CD4-positive, alpha-beta T cell treated with Interleukin-12 subunit alpha and Interleukin-12 subunit beta, for 1 hour (primary cell): ENCODE data around the gene TMUB1.

Source experiments
- DNase-seq: peaks from one replicate; pipeline ENCODE4 v3.0.0-alpha.2; 2020

Gene TMUB1

DNA sequence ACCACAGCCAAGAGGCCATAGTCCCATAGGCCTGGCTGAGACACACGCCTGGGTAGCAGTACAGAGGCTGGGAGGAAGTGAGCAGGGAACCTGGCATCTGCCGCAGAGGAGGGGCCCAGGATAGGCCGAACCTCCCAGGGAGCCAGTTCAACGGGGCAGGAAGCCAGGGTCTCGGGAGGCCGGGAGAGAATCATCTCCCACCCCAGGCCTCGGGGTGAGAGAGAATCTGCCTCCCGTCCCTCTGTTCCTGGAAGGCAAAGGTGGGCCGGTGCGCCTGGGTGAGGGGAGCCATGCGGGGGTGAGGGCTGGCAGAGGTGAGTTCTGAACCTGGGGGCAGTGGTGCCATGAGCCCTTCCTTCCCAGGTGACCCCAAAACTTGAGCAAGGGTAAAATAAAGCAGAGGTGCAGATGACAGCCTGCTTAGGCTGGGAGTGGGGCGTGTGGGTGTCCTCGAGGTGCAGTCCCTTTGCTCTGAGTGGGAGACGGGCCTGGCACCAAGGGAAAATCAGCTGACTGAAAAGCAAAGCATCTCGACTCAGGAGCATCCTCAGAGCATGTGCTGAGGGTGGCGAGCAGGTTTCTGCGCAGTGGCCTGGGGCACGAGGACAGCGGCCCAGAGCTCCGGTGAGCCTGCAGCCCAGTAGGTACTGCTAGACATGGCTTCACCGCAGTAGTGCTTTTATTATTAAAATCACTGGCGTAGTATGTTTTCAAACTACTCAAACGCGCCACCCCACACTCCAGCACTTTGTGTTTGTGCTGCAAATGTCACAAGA is 18.5 kb upstream of the TMUB1 start:
- no peak for DNase-seq

DNA sequence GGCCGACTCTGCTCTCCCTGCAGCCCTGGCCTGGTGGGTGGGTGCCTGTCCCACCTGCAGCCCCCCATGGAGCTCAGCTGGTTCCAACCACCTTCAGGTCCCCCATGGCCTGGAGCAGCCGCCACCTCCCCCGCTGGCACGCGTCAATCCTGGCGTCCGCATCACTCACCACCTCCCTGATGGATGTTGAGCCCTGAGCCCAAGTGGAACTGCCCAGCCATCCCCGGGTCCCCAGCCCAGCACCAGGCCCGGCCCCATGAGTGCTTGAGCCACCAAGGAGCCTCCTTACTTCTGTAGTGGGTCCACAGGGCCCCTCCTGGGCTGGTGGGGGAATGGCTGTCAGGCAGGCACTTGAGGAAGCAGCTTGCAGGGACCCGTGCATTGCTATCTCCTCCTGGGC is 17.6 kb upstream of the TMUB1 start:
- DNase-seq: no peak

DNA sequence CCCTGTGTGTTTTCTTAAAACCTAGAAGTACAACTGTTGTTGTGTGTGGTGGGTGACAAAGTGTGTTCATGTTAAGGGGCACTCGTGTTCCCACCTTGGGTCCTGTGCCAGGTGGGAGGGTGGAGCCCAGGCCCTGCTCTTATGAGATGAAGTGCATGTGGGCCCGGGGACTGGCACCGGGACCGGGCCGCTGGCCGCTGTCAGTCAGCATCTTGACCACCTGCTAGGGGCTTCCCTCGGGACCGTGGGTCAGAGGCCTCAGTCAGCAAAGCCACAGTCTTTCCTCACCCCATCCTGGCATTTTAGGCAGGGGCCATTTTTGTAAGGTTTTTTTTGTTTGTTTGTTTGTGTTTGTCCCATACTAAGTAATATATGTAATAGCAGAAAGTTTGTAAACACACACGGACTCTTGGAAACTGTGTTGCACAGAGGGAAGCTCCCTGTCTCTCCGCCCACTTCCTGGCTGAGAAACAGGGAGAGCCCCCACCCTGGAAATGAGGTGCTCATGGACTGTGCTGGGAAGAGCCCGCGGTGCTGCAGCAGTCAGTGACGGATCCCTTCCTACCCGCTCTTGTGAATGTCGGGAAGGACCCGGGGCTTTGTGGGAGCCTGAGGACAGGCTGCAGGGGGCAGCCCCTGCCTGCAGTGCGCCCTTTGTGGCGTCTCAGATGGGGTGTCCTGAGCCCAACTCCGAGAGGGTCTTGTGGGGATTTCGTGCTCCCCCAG is 16.4 kb upstream of the TMUB1 start:
- DNase-seq: no peak

DNA sequence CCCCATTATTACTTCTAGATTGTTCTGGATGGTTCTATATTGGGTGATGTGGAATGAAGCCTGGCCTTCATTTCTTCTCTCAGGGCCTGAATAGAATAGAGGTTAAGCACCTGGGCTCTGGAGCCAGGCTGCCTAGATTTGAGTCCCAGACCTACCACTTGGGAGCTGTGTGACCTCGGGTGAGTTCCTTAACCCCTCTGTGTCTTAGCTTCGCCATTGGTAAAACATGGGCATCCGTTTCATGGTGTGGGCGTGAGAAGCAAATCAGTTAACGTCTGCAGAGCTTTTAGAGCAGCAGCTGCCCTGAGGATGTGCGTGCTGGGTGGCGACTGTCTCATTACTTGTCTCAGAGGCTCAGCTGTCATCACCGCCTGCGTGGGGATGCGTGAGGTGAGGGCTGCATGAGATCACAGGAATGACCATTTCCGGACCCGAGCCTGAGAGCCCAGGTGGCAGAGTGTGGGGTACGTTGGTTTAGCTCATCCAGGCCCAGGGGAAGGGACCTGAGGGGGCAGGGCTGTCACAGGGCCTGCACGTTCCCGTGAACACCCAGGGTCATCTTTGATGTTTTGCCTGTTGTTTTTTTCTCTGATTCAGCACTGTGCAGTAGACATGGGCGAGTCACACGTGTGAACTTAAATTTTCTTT is 12.7 kb upstream of the TMUB1 start:
- DNase-seq: no peak

DNA sequence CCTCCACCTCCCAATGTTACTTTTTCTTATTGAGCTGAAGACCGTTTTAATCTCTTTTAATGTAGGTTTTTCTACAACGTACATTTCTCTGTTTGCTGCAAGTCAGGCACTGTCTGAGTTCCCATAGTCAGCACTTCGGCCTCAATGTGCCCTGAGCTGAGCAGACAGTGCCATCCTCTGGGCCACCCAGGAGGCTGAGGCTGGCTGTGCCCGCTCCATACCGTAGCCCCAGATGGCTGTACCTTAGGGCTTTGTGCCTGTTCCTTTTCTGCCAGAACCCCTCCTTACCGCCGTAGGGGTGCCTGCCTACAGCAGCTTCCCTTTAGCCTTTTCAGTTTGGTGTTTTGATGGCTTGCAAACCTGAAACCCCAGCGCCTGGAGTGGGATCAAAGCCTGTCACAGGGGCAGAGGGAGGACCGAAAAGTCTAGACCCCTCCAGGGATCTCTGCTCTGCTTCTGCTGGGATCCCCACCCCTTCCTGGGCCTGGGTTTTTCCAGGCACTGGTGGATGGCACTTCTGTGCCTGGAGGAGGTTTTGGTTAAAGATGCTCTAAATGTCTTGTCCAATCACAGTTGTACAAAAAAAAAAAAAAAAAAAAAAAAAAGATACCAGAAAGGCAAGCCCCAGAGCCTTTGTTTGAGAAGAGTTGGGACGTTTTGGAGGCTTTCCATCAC is 12.0 kb upstream of the TMUB1 start:
- DNase-seq: no peak

DNA sequence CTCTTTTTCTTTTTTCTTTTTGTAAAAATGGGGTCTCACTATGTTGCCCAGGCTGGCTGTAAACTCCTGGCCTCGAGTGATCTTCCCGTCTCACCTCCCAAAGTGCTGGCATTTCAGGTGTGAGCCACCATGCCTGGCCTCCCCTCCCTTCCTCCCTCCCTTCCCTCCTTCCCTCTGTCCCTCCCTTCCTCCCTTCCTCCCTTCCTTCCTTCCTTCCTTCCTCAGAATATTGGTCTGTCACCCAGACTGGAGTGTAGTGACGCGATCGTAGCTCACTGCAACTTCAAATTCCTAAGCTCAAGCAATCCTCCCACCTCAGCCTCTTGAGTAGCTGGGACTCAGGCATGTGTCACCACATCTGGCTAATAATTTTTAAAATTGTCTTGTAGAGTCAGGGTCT is 11.4 kb upstream of the TMUB1 start:
- no peak for DNase-seq

DNA sequence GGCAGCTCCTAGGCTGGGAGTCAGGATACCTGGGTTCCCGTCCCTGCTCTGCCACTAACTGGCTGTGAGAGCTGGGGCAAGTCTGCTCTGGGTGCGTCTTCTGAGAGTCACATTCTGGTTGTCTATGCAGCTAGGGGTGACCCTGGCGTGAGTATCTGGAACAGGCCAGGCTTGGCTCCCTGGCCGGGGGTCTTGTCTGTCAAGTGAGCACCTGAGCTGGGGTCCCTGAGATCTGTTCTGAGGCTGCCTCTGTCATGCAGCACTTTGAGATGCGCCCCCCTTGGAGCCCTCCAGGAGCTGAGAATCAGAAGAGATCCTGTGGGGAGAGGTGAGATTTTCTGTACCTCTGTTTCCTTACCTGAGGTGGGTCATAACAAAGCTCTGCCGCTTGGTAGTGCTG is 10.5 kb upstream of the TMUB1 start:
- DNase-seq: no peak

DNA sequence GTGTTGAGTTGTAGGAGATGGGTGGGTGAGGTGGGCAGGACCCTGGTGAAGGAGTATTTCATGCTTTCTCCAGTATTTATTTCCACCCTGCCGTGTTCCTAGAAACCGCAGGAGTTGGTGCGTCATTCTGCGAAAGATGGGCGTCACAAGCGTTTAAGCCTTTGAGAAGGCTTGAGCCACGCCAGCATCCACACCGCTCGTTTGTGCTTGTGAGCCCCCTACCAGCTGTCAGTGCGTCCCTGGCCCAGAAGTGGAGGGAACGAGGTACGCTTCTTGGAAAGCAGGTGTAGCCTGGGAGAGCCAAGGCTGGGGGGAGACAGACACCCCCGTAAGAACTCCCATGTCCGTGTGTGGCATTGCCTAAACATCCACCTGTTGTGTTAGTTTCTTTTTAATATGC is 8.7 kb upstream of the TMUB1 start:
- DNase-seq: no peak

DNA sequence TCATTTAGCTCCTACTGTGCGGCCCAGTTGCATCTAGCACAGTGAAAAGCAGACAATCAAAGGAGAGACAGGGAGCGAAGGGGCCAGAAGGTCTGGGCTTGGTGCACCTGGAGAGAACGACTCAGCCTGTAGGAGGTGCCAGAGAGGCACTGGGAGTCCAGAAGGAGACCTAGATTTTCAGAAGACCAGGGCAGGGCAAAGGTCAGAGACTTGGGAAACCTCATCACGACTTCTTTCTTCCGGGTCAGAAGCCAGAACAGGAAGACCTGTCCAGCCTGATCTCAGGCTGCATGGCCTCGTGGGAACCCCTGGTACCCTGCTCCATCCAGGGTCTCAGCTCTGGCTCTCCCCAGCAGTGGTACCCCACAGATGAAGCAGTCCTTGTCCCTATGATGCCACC is 8.1 kb upstream of the TMUB1 start:
- no peak for DNase-seq

DNA sequence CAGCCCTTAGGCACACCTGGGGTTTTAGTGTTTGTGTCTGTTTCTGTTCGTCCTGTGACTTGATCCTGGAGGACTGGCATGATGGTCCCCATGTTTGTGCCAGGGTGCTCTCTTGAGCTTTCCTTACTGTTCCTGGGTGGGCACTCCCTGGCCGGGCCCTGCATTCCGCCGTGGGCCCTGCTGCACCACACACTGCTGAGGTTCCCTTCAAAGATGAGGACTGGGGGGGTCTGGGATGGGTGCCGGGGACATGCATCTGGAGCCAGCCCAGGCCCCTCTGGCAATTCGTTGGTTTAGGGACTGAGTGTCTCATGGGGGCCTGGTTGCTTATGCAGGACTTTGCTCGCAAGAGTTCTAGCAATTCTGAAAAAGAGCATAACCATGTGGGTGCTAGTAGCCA is 7.7 kb upstream of the TMUB1 start:
- DNase-seq: no peak

DNA sequence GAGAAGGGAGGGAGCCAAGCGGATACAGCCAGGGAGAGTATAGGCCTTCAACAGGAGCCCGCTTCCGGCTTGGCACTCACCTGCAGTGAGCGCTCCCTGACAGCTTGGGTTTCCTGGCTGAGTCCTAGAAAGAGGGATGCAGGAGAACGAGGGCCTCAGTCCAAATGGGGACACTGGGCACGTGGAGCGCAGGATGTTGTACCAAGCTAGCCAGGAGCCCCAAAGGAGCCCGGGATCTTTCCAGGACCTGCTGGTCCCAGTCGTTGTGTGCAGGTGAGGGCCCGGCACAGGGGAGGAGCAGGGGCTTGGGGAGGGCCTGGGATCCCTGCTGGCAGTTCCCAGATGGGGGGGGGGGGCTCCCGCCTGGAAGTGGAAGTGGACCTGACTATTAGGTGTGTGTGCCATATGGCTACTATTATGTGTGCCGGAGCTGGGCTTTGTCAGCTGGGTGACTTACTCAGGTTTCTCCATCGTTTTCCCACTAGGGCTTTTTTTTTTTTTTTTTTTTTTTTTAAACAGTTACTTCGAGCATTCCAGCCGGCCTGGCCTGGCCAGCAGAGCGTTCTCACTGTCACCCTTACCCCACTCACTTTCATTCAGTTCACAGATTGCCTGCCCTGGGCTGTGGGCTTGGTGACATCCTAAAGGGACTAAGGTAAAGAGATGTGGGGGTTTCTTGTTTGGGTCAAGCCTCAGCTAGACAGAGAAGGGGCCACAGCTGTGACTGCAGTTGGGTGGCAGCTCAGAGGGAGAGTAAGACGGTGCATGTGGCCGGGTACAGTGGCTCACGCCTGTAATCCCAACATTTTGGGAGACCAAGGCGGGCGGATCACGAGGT is 6.8 kb upstream of the TMUB1 start:
- DNase-seq: no peak

DNA sequence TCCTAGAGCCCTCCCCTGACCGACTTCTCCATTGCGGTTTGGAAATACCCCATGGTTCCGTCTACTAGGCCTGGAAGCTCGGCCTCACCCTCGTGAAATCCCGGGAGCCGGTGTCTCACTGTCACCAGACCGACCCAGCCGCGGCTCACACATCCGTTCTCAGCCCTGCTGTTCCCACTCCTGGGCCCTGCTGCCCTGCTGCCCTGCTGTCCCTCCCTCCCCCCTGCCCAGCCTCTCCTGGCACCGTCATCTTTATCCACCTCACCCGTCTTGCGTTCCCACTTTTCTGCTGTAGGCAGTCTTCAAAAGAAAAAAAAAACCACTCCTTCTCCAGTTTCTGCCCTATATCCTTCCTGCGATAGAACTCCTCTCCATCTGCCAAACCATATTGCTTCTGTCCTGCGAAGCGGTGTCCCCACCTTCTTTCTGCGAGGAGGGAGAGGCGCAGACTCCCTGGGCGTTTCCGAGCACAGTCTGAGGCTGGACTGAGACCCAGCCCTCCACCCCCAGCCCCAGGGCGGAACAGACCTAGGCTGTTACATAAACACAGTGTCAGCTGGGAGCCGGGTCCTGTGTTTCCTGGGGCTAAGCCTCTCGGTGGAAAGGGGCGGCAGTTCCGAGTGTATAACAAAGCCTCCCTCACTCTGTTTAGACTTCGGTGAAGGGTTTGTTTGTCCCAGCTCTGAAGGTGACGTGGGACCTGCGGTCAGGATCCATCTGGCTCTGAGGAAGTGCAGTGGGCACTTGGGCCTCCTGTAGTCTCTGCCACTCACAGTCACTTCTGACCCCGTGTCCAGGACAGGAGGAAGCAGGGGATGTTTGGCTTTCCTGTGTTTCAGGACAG is 5.8 kb upstream of the TMUB1 start:
- DNase-seq: peak; percentile 36

DNA sequence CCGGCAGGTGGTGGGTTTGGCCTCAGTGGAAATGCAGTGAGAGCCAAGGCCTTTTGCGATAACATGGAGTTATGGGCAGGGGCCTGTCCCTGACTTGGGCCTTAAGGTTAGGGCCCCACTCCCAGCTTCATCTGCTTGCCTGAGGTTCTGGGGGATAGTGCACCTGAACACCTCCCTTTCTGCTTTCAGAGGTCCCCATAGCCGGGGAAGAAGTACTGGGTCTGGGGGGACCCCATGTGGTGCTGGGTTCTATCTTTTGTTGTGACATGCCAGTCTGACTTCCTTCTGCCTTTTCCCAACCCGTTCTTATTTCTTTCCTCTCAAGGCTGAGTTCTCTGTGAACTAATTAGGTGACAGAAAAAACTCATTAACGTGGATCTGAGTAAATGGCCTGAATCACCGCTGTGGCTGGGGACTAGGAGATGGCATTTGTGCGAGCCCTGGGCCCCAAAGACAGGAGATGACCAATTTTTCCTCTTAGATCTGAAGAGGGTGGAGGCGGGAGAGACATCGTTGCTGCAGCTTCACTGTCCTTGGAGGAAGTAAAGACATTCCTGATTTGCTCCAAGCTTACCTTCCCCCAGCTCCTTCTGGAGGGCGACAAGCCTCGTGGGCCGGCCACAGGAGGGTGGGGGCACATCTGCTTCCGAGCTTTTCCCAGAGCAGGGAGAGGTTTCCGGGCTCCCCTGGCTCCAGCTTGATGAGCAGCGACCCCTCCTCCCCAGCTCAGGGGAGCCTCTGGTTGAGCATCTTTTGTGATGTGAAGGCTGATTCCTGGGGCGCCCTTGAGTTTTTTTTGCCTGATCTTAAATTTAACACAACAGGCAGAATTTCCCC is 4.9 kb upstream of the TMUB1 start:
- DNase-seq: no peak

DNA sequence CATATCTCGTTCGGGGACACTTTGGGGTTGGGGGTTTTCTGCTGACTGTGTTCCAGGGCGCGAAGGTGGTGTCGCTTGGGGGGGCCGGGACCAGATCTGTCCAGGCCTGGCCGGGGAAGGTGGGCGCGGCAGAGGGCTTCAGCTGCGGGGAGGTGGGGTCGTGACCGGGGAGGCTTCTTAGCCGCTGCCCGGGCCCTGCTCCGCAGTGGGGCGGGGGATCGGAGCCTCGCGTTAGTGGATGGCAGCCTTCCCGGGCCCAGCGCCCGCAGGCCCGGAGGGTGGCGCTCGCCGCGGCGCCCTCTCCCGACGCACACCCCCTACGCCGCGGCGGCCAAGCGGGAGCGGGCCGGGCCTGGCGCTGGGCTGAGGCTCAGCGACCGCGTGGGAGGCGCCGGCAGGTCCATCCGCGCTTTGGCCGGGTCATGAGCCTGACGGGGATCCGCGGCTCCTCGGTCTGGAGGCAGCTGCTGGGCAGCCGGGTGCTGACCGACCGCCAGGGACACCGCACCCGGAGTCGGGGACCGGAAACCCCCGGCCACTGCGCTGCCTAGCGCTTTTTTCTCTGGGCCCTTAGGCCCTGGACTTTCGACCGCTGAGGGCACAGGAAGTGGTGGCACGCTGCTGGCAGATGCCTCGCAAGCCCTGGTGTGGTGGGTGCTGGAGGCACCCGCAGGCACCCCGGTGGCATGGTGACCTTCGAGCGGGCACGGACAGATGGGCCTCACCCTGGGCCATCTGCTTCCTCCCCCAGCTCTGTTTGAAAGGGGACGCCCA is 4.1 kb upstream of the TMUB1 start:
- peak; percentile 35 for DNase-seq

DNA sequence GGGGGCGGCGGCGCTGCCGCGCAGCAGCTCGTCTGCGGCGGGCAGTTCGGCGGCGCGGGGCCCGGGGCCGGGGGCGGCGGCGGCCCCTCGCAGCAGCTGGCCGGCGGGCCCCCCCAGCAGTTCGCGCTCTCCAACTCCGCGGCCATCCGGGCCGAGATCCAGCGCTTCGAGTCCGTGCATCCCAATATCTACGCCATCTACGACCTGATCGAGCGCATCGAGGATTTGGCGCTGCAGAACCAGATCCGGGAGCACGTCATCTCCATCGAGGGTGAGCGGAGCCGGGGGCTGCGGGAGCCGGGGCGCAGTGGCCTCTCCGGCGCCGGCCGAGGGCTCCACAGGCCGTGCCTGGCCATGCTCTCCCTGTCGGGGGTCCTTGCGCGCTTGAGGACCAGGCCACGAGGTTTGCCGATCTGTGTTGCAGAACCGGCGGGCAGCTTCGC is 3.5 kb upstream of the TMUB1 start:
- DNase-seq: no peak

DNA sequence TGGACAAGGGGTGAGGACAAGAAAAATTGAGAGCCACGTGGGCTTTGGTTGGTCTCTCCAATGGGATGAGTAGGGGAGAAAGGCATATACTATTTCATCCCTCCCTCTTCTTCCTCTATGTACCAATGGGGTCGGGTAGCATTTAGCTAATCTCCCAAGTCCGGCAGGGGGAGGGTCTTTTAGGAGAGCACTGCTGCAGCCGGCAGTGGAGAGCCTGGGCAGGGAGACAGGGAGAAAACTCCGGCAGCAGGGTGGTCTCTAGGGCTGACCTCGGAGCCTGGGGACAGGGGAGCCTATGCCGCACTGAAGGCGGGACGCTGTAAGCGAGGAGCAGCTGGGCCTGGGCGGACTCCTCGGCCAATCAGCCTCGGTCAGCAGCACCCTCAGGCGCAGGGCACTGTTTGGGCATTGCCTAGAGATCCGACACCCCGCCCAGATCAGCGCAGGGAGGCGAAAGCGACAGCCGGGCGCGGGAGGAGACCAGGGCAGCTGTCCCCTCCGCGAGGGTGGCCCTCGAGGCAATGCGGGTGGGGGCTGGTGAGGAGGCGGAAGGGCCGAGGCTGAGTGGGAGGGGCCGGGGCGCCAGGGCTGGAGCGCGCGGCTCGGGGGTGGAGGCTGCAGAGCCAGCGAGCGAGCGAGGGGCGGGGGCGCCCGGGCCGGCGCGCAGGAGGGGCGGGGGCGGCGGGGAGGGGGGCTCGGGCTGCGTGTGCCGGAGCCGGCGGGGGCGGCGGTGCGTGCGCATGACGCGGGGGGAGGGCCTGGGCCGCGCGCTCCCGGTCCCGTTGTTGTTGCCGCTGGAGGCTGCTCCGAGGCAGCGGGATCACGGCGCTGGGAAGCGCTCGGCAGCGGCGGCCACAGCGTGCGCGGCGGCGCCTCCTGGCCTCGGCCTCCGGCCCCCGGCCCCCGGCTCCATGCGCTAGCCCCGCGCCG is 2.7 kb upstream of the TMUB1 start, which contains the start of gene AGAP3:
Gene AGAP3, plus strand, starts transcription at position 785 of the 930 bp plus-strand sequence. CDS start 267 bp downstream, outside the sequence.
- DNase-seq: peak; percentile 65

DNA sequence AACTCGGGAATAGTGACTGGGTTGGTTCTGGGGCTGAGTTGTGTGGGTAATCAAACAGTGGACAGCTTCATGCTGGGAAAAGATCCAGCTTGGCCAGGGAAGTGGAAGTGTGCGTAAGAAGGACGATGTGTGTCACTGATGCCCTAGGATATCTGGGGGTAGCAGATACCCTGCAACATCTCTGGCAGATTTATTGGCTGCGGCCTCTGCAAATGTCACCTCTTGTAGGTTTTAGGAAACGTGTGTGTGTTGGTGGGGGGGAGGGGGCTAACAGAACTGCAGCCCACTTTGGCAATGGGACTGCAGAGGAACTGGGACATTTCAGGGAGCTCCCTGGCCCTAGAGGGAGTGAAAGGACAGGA is 2.0 kb upstream of the TMUB1 start:
- no peak for DNase-seq

DNA sequence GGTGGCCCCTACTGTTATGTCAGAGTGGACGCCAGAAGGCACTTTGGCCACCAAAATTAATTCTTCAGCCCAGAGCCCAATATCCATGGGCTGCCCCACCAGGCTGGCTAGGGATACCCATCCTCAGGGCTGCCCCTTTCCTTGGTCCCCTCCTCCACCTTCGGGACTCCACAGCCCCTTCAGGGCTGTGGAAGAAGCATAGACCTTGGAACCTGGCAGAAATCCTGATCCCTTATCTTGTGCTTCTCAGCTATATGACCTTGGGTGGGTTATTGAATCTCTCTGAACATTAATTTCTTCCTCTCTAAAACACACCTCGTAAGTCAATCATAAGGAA is 499 bp upstream of the TMUB1 start:
- DNase-seq: no peak
